Measurements from ENCODE around the gene PPM1H.

DNA sequence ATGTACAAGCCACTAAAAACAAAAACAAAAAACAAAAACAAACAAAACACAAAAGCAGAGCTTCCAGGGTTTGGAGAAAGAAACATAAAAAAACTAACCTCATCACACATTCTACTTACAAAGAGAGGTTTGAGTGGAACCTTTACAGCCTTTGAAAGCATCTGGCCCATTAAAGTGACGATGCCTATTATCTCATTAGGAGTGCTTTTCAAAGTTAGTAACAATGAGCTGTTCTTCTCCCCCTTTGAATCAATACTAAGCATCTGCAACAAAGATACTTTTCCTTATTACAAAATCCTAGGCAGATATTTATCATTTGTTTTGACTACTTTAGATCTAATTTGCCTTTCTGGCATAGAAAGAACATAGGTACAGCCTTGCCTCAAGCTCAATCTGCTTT lies 217.3 kb downstream of the PPM1H start:
- TF ChIP-seq, protein P1, sequence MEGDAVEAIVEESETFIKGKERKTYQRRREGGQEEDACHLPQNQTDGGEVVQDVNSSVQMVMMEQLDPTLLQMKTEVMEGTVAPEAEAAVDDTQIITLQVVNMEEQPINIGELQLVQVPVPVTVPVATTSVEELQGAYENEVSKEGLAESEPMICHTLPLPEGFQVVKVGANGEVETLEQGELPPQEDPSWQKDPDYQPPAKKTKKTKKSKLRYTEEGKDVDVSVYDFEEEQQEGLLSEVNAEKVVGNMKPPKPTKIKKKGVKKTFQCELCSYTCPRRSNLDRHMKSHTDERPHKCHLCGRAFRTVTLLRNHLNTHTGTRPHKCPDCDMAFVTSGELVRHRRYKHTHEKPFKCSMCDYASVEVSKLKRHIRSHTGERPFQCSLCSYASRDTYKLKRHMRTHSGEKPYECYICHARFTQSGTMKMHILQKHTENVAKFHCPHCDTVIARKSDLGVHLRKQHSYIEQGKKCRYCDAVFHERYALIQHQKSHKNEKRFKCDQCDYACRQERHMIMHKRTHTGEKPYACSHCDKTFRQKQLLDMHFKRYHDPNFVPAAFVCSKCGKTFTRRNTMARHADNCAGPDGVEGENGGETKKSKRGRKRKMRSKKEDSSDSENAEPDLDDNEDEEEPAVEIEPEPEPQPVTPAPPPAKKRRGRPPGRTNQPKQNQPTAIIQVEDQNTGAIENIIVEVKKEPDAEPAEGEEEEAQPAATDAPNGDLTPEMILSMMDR (IDR thresholded peaks at IDR 0.05; ENCODE audit: low read length) = no peak
- TF ChIP-seq EZH2 (IDR thresholded peaks at IDR 0.05; ENCODE audit: borderline replicate concordance, low read length) = no peak

Measured in OCI-LY1 (cell line).